Measurements from ENCODE around the gene LOXL3.
"Not testable (repeated sequence)": the region's sequence is repeated elsewhere in the genome, so short reads cannot be mapped to it uniquely, and the experiment has no call there.

The LOXL3 gene

DNA sequence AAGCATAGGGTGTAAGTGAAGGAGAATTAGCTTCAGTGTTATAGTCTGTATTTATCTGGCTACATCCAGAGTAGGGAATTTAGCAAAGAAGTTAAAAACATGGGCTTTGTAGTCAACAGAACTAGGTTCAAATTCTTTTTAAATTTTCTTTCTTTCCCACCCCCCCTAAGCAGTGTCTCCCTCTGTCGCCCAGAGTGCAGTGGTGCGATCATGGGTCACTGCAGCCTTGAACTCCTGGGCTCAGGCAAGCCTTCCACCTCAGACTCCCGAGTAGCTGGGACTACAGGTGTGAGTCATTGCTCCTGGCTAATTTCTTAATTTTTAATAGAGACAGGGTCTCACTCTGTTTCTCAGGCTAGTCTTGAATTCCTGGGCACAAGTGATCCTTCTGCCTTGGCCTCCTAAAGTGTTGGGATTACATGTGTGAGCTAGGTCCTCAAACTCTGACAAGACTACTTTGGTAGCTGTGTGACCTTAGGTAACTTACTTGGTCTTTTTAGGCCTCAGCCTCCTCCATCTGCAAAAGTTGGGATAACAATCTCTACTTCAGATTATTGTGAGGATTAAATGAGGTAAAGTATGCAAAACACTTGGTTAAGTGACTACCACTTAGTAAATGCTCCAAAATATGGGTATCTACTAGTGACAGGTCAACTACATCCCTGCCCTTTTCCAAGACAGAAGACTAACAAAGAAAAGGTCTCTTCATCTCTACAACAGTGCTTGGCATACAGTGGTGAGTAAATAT lies 18.6 kb upstream of the LOXL3 start:
- DNase-seq: no peak

DNA sequence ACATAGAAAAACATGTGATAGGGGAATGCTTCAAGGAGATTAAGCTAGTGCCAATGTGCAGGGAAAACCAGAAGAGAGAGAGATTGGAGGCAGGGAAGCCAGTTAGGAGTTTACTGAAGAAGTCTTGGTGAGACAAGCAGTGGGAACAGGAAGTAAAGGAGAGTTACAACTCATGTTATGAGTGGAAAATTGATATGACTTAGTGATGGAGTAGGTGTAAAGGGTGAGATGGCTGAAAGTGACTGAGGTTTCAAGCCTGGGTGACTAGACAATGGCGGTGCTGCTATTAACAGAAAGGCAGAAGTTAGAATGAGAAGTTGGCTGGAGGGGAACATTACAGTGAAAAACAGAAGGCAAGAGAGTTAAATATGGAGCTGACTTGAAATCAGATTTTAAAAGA lies 17.3 kb upstream of the LOXL3 start:
- no peak for DNase-seq

DNA sequence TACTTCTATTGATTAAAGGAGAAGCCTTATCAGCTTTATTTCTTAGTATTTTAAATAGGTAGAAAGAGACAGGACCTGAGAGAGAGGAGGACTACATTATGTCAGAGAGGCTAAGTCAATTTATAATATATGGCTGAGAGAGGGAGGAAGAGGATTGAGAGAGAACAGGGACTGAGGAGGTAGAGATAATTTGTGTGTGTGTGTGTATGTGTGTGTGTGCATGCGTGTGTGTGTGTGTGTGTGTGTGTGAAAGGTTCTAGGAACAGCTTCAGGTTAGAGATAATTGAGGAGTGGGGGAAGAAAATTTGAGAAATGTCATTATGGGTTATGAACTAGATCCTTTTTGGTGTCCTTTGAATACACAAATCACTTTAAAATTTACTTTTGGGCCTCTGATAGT lies 15.9 kb upstream of the LOXL3 start:
- no peak for DNase-seq

DNA sequence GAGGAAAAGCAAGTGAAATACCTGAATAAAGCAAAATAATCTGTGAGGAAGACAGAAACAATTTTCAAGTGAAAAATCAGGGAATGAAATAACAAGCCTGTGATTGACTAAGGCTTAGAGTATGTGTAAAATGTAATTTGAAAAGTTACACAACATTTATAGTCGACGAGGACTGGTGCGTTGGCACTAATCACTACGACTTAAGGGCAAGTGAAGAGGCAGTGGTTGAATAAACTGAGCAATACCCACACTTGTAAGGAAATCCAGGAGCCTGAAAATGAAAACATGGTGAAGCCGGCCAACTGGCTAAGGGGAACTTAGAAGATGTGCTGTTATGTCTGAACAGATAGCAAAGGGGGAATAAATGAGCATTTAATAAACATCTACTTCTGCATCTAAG lies 14.1 kb upstream of the LOXL3 start:
- DNase-seq: no peak

DNA sequence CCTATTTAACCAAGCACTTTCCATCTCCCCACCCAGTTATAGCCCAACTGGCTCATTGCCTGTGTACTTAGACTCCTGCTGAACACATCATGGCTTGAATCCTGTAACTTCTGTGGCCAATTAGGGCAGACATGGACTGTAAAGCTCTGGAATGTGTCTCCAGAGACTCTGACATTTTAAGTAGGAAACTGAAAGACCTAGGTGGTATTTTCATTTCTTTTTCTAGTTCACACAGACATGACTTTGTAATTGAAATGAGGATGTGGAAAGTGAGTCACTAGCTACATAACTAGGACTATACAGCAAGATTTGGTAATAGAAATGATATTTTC lies 13.0 kb upstream of the LOXL3 start:
- no peak for DNase-seq

DNA sequence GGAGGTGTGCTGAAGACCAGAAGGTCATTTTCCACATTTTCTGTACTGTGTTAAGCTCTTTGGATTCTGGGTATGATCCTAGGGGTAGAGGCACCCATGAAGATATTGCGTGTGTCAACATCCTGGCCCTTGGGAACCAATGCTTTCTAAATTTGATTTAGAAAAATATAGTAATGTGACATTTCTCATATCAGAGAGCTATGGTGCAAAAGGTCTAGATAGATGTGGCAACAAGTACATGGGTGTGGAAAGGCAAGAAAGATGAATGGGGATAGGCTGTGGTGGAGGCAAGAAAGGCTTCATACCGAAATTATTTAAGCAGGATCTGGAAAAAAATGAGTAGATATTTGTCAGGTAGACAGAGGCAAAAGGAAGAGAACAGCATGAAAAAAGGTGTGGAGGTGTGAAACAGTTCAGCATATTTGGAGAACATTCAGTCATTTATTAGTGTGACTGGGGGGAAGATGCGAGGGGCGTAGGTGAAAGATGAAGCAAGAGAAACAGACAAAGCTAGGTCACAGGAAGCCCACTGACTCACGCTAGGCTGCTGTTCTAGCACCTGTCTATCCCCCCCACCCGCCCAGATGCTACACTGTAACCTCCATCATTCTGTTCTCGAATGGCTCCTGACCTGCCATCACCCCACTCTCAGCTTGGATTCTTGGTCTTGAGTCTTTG lies 12.5 kb upstream of the LOXL3 start:
- no peak for DNase-seq

DNA sequence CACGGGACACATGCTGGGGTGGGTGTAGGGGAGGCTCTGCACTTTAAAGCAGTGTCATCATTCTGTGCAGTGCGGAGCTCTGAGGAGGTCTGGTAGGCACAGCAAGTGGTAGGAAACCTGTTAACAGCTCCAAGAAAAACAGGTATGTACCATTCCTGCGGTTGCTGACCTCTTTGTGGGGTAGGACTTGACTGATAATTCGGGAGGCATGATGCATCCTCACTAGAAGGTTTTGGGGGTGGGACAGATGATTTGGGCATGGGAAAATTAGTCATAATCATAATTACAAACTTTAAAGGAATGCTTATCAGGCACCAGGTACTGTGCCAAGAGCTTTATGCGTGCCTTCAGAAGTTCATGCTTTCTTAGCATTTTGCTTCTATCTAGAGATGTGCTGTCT lies 10.5 kb upstream of the LOXL3 start:
- no peak for DNase-seq

DNA sequence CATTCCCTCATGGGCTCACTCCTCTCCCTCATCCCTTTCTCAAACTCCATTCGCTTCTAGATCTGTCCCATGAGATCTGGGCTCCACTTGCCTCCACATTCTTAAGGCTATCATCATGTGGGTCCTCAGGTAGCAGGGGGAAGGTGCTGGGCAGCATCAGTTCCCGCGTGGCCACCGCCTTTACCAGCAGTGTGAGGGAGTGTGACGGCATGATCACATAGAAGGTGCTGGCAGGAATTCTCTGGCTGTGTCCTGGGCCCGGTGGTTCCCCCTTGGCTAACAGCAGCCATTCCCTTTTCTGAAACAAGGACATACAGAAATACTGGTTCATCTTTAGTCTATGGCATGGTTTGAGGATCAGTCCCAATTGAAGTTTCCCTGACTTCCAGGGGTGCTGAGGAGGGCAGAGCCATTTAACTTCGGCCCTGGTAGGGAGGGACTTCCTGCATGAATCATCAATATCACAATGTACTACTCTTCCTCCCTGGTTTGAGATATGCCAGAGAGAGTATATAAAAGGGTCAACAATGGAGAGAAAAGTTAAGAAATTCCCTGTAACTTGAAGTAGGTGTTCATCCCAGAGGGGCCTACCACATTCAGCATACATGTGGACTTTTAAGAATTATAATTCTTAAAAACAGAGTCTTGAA lies 8.5 kb upstream of the LOXL3 start:
- no peak for DNase-seq

DNA sequence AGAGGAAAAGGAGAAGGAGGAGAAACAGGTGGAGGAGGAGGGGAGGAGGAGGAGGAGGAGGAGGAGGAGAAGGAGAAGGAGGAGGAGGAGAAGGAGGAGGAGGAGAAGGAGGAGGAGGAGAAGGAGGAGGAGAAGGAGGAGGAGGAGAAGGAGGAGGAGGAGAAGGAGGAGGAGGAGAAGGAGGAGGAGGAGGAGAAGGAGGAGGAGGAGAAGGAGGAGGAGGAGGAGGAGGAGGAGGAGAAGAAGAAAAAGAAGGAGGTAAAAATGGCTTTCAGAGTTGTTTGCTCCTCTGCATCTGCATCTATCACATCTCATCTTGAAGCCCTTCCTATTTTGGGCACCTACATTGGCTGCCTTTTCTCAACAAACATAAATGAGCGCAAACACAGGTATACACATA lies 7.3 kb upstream of the LOXL3 start:
- not testable (repeated sequence) for DNase-seq

DNA sequence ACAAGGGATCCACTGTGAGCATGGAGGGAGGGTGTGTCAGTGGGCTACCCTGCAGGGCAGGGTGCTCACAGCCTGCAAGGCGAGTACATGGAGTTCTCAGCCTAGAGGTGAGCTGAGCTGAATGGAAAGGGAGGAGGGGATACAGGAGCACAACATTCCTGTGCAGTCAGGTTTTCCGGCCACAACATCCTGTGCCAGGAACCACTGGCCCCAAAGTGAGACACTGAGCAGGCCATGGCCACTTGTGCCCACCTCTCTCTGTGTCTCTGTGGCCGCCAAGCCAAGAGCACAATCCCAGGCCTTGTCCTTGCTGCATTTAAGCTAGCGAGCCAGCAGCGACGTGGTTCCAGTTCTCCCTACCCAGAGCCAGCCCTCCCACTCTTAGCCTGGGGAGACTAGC lies 6.8 kb upstream of the LOXL3 start:
- DNase-seq: no peak

DNA sequence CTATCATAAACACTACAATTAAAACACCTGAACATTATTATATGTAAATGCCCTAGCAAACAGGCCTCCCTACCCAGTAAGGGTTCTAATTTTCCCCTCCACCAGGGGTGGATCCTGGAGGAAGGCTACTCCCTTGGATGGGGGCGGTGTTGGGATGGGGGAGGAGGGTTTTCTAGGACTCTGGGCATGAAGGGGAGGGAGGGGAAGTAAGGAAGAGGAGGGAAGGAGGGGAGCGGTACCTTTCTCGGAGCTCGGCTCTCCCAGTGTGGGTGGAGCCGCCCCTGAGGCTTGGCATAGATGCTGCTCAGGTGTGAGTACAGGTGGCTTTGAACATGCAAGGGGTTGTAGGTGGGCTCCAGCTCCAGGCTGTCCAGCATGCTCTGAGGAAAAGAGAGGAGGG lies 6.2 kb upstream of the LOXL3 start:
- no peak for DNase-seq

DNA sequence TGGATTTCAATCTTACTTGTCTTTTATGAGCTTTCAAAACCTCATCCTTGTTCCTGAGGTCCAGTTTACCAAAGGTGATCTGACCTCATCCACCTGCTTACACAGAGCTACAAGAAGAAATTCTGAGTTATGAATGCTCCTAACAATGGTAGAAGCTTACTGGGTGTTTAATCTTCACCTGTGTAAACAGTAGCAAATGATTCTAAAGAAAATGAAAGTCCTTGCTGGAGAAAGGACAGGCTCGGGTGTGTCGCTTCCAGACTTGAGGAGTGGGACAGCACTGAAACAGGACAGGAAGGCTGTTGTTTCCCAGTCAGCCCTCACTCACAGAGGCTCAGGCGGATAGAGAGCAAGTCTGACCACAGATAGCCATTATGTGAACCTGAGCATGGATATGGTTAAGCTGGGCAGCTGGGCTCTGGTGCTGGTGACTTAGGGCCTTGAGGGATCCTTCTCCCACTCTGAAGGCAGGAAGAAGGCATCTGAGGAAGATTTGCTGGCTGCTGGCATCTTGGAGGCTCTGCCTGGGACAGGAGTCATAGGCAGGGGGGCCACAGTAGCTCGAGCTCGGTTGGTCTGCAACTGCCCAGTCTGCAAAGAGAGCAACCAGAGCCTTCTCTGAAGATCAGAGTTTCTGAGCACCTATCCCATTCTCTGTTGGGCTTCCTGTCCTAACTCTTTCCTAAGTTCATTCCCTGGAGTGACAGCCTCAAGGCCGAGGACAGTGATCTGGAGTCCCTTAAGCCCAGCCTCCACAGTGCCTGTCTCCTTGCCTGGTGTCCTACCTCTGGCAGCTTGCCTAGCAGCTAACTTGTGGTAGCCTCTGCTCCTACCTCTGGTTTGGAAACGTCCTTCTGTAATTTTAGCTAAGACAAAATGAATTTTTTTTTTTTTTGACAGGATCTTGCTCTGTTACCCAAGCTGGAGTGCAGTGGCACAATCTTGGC lies 4.8 kb upstream of the LOXL3 start:
- DNase-seq: no peak

DNA sequence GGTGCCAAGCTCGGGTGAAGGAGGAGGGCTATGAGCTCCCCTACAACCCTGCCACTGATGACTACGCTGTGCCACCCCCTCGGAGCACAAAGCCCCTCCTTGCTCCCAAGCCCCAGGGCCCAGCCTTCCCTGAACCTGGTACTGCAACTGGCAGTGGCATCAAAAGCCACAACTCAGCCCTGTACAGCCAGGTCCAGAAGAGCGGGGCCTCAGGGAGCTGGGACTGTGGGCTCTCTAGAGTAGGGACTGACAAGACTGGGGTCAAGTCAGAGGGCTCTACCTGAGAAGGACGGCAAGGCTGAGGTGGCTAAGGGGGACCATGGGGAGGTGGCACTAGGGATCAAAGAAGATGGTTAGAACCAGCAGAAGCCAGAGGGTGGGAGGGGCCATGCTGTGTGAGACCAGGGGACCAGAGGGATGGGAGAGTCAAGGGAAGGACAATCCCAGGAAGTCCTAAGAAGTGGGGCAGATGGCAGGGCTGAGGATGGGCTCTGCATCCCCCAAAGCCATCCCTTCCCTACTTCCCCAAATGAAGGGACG lies 3.2 kb upstream of the LOXL3 start:
- no peak for DNase-seq

DNA sequence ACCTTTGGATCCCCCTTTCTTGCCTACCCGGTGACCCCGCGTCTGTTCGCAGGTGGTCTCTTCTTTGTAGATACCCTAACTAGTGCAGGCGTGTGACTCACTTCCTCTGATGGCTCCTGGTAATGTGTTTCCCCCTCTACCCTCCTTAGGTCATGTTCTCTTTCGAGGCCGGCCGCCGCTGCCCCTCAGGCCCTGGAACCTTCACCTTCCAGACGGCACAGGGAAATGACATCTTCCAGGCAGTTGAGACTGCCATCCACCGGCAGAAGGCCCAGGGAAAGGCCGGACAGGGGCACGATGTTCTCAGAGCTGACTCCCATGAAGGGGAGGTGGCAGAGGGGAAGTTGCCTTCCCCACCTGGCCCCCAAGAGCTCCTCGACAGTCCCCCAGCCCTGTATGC lies 2.4 kb upstream of the LOXL3 start:
- DNase-seq: no peak

DNA sequence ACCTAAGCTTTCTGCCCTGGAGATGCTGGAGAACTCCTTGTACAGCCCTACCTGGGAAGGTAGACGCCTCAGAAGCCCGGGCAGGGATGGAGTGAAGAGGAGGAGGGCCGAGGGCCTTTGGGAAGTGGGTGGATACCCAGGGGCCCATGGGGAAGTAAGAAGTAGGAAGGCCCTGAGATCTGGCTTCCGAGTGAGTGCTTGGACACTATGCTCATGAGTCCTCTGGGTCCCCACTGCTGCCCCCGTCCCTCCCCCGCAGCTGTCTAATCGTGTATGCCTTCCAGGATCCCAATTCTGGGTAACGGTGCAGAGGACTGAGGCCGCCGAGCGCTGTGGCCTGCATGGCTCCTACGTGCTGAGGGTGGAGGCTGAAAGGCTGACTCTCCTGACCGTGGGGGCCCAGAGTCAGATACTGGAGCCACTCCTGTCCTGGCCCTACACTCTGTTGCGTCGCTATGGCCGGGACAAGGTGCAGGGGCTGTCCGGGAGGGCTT lies 1.9 kb upstream of the LOXL3 start:
- no peak for DNase-seq

DNA sequence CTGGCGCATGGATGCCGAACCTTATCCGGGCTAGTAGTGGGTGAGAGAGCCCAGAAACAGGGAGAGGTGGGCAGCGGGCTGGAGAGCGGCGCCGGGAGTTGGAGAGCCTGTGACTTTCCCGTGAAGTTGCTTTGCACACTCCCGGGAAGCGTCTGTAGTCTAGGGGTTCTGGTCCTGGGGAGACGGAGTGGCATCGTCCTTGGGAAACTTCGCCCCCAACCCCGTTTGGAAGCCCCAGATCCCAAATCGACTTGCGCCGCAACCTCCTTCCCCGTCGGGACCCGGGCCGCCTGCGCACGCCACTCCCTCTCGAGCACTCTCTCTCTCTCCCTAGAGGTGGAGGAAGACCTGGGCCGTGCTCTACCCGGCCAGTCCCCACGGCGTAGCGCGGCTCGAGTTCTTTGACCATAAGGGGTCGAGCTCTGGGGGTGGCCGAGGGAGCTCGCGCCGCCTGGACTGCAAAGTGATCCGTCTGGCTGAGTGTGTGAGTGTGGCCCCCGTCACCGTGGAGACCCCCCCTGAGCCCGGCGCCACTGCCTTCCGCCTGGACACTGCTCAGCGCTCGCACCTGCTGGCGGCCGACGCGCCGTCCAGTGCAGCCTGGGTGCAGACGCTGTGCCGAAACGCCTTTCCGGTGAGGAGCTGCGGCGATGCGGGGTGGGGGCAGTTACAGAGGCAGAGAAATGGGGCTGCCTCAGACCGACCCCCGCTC lies 1.2 kb upstream of the LOXL3 start:
- DNase-seq: no peak

DNA sequence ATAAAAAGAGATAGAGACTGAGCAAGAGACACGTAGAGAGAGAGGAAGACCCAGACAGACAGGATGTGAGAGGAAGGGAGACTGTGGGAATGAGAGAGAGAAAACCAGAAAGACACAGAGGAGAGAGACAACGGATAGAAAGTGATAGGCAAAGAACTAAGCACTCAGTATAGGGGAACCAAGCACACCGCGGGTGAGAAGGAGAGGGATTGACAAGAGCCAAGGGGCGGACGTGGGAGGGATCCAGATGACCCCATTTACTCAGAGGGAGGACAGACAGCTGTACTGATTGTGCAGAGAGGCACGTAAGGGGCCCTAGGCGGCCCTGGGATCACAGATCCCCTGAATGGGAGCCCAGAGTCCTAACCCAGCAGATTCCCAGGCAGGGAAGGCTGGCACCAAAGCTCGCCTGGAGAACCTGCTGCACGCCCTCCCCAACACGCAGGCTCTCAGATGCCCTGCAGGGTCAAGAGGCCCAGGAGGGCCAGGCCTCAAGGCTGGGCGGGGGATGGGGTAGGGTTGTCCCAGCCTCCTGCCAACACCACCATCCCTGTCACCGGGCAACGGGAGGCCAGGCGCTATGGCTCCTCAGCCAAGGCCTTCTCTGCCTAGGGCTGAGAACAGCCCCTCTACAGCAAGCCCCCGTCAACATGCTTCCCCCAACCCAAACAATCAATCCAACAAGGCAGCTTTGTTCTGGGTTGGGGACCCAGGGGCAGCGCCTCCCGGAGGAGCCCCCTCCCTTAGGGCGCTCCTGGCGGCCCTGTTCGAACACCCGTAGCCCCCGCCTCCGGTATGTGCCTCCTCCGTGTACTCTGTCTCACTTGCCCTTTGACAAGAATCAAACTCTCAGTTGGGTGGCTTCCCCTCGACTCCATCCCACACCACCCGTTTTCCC lies 579 bp downstream of the LOXL3 start:
- peak; percentile 35 for DNase-seq

DNA sequence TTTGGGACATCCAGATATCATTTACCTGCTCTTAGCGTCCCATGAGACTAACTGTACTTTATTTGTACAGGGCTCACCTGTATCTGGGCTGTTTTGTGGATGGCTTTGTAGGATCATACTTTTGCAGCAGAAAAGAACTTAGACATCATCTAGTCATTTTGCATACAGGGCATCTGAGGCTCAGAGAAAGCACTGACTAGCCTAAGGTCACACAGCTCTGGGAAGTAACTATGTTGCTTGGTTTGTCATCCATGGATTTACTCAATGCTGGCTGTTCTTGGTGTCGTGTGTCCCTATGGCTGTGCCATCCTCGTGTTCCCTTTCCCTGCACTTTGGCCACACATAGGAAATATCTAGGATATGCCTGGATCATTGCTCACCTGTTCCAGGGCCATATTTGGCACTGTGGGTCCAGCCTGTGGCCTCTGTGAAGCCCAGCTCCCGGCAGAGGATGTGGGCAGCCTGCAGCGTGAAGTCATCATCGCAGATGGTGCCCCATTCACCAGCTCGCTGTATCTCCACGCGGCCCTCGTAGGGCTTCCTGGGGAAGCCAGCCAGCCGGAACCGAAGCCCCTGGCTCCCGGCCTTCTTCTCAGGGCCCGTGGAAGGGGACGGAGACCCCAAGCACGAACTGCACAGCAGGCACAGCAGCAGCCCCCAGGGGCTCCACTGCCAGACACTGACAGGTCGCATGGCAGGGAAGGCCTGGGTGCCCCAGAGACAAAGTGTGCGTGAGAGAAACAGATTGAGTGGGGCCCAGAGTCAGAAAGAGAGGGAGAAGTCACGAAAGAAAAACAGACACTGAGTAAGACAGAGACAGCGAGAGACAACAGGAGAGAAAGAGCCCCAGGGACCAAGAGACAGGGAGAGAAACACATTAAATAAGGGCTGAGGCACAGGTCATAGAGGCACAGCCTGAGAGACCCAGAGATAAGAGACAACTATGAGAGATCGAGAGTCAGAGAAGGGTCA lies 1.5 kb downstream of the LOXL3 start:
- DNase-seq: no peak

DNA sequence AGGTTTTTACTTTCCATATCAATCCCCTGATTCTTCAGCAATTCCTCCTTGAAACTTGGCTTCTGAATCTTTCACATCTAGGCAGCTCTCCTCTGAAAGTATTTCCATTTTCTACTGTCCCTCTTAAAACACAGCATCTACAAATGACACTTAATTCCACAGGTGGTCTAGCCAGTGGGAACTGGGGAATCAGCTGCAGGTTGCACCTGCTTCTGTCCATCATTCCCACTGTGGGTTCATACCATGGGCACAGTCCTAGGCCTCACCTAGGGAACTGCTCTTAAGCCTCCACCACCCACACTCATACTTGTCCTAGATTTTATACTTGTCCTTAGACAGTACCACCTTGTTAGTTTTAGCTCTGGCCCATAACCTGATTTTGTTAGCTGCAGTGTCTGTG lies 2.2 kb downstream of the LOXL3 start:
- DNase-seq: no peak

DNA sequence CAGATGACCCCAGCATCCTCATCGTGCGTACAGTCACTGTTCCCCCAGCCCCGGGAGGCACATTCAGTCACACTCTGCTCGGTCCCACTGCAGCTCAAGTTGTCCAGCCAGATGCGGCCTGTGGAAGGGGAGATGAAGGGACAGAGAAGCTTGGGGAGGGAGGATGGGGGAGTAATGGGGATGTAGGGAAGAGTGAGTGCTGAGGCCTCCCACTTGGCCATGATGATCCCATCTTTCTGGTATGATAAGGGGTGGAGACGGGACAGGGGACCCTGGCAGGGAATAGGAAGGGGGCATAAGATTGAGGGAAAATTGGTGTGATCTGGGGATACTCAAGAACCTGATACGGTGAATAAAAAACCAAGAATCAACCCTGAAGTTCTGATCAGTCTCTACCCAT lies 3.5 kb downstream of the LOXL3 start:
- DNase-seq: no peak
